H9 (cell line): ENCODE data around the gene TMEM187. TPM values are rescaled to one million over a fixed set of nuclear protein-coding genes. Genes with fewer than 3 reads are reported as not detected.

Experiments
- DNase-seq: peaks from one replicate; pipeline ENCODE4 v3.0.0-alpha.2; 2017
- H2AFZ ChIP-seq: one replicate; pipeline ENCODE4 v1.6.1; 2013; ENCODE audit warnings: mild to moderate bottlenecking, low read length, control low read depth, moderate library complexity
- H2AK5ac ChIP-seq: 2 replicates; pipeline ENCODE4 v1.6.1; 2013; ENCODE audit warnings: low read length, control low read depth, mixed read lengths; ENCODE audit not compliant: insufficient read length
- H2BK120ac ChIP-seq: one replicate; pipeline ENCODE4 v1.6.1; 2013; ENCODE audit warnings: low read depth, mild to moderate bottlenecking, low read length, control low read depth, inconsistent platforms; ENCODE audit not compliant: poor library complexity, severe bottlenecking
- H2BK12ac ChIP-seq: 2 replicates; pipeline ENCODE4 v1.6.1; 2013; ENCODE audit warnings: low read length, control low read depth, mixed read lengths, low read depth; ENCODE audit not compliant: insufficient read length
- H2BK15ac ChIP-seq: 2 replicates; pipeline ENCODE4 v1.6.1; 2013; ENCODE audit warnings: low read depth, low read length, control low read depth
- H2BK20ac ChIP-seq: one replicate; pipeline ENCODE4 v1.6.1; 2013; ENCODE audit warnings: low read depth, mild to moderate bottlenecking, low read length, control low read depth, inconsistent platforms; ENCODE audit not compliant: poor library complexity, severe bottlenecking
- H2BK5ac ChIP-seq: 2 replicates; pipeline ENCODE4 v1.6.1; 2013; ENCODE audit warnings: low read length, control low read depth, mixed read lengths; ENCODE audit not compliant: insufficient read length
- H3K14ac ChIP-seq: 2 replicates; pipeline ENCODE4 v1.6.1; 2013; ENCODE audit warnings: low read length, control low read depth; ENCODE audit not compliant: insufficient read depth
- H3K18ac ChIP-seq: 2 replicates; pipeline ENCODE4 v1.6.1; 2013; ENCODE audit warnings: low read depth, mild to moderate bottlenecking, mixed read lengths, low read length, control low read depth; ENCODE audit not compliant: insufficient read length
- H3K23ac ChIP-seq: 2 replicates; pipeline ENCODE4 v1.6.1; 2013; ENCODE audit warnings: low read length, control low read depth, mixed read lengths, low read depth; ENCODE audit not compliant: insufficient read length
- H3K23me2 ChIP-seq: 2 replicates; pipeline ENCODE4 v1.6.1; 2013; ENCODE audit warnings: low read depth, mild to moderate bottlenecking, mixed read lengths, low read length, control low read depth; ENCODE audit not compliant: insufficient read length, poor library complexity, severe bottlenecking
- H3K27ac ChIP-seq: 2 replicates; pipeline ENCODE4 v1.5.1; 2013; ENCODE audit warnings: low read length, control low read depth, mixed read lengths, low read depth; ENCODE audit not compliant: insufficient read length
- H3K27me3 ChIP-seq: 2 replicates; pipeline ENCODE4 v1.6.1; 2013; ENCODE audit warnings: low read length, control low read depth, inconsistent platforms; ENCODE audit not compliant: insufficient read depth
- H3K4ac ChIP-seq: 2 replicates; pipeline ENCODE4 v1.6.1; 2013; ENCODE audit warnings: low read depth, mild to moderate bottlenecking, control low read depth, inconsistent platforms, low read length, moderate library complexity
- H3K4me1 ChIP-seq: 2 replicates; pipeline ENCODE4 v1.6.1; 2013; ENCODE audit warnings: low read length, control low read depth, inconsistent platforms; ENCODE audit not compliant: insufficient read depth
- H3K4me2 ChIP-seq: 2 replicates; pipeline ENCODE4 v1.6.1; 2013; ENCODE audit warnings: low read length, control low read depth, mixed read lengths; ENCODE audit not compliant: insufficient read length, insufficient read depth
- H3K56ac ChIP-seq: 2 replicates; pipeline ENCODE4 v1.6.1; 2013; ENCODE audit warnings: low read depth, mild to moderate bottlenecking, mixed read lengths, low read length, control low read depth; ENCODE audit not compliant: insufficient read length
- H3K79me1 ChIP-seq: 2 replicates; pipeline ENCODE4 v1.6.1; 2013; ENCODE audit warnings: low read depth, mild to moderate bottlenecking, moderate library complexity, low read length, control low read depth, inconsistent platforms; ENCODE audit not compliant: insufficient read depth, poor library complexity, severe bottlenecking
- H3K79me2 ChIP-seq: 2 replicates; pipeline ENCODE4 v1.6.1; 2013; ENCODE audit warnings: low read length, control low read depth, inconsistent platforms; ENCODE audit not compliant: insufficient read depth
- H3K9ac ChIP-seq: 2 replicates; pipeline ENCODE4 v1.6.1; 2013; ENCODE audit warnings: low read length, control low read depth, mixed read lengths; ENCODE audit not compliant: insufficient read length; ENCODE audit errors: extremely low read depth
- H3K9me3 ChIP-seq: one replicate; pipeline ENCODE4 v1.6.1; 2013; ENCODE audit warnings: low read depth, low read length, inconsistent platforms; ENCODE audit not compliant: control insufficient read depth
- H3T11ph ChIP-seq: one replicate; pipeline ENCODE4 v1.6.1; 2013; ENCODE audit warnings: mild to moderate bottlenecking, low read length, control low read depth, inconsistent platforms
- H4K20me1 ChIP-seq: one replicate; pipeline ENCODE4 v1.6.1; 2013; ENCODE audit not compliant: control insufficient read depth, insufficient read length, insufficient read depth
- H4K5ac ChIP-seq: 2 replicates; pipeline ENCODE4 v1.6.1; 2013; ENCODE audit warnings: low read depth, mild to moderate bottlenecking, mixed read lengths, low read length, control low read depth; ENCODE audit not compliant: insufficient read length
- H4K8ac ChIP-seq: replicated peaks from 2 replicates; pipeline ENCODE4 v1.6.1; 2013; ENCODE audit warnings: low read length, control low read depth, mixed read lengths, low read depth; ENCODE audit not compliant: insufficient read length
- H4K91ac ChIP-seq: 2 replicates; pipeline ENCODE4 v1.6.1; 2013; ENCODE audit warnings: low read depth, mild to moderate bottlenecking, moderate library complexity, mixed read lengths, low read length, control low read depth; ENCODE audit not compliant: insufficient read length
- H3K27ac Mint-ChIP-seq, 3 experiments: 2 replicates in 2 of 3; 3 replicates in 1 of 3; pipeline ENCODE4 v1.8.0; 2020 to 2021; ENCODE audit warnings: mixed read lengths in 3 of 3, mild to moderate bottlenecking in 1 of 3, moderate library complexity in 1 of 3
- H3K27me3 Mint-ChIP-seq: 2 replicates; pipeline ENCODE4 v1.8.0; 2021; ENCODE audit warnings: low read depth, mild to moderate bottlenecking, moderate library complexity, mixed read lengths
- H3K36me3 Mint-ChIP-seq, 3 experiments: 2 replicates in 2 of 3; 3 replicates in 1 of 3; pipeline ENCODE4 v1.8.0; 2020 to 2021; ENCODE audit warnings: low read depth in 3 of 3, mixed read lengths in 3 of 3; ENCODE audit not compliant: insufficient read depth in 1 of 3
- H3K4me1 Mint-ChIP-seq, 2 experiments: 2 replicates each; pipeline ENCODE4 v1.8.0; 2020; ENCODE audit warnings: mixed read lengths in 2 of 2
- H3K4me3 Mint-ChIP-seq, 2 experiments: 2 replicates in 1 of 2; 3 replicates in 1 of 2; pipeline ENCODE4 v1.8.0; 2020 to 2021; ENCODE audit warnings: mild to moderate bottlenecking in 2 of 2, mixed read lengths in 2 of 2, moderate library complexity in 1 of 2
- H3K9me3 Mint-ChIP-seq, 2 experiments: 2 replicates in 1 of 2; 3 replicates in 1 of 2; pipeline ENCODE4 v1.8.0; 2020; ENCODE audit warnings: mild to moderate bottlenecking in 2 of 2, mixed read lengths in 2 of 2, moderate library complexity in 1 of 2
- WGBS: extraction: QIAGEN DNeasy Blood & Tissue Kit; methylation state at CpG from one replicate; pipeline ENCODE4 v1.1.7; 2013; ENCODE audit warnings: missing lambda C conversion rate, low lambda C conversion rate, mixed read lengths; ENCODE audit not compliant: insufficient read length; ENCODE audit errors: extremely low coverage; 5-methylcytosine and 5-hydroxymethylcytosine counted together
- total RNA-seq: library from RNA; stranded (reverse); gene quantifications from 2 replicates; pipeline ENCODE4 v1.2.1, GENCODE V29; 2021
- TF ChIP-seq, protein P1 (sequence below): fragments of 200-600 bp; sonication (generic); conservative IDR thresholded peaks from 3 replicates; pipeline ENCODE4 v1.8.0; 2021; ENCODE audit warnings: antibody characterized with exemption, mild to moderate bottlenecking

Gene TMEM187
- total RNA-seq, 1 experiment from 2014 or later: 2.7 TPM

DNA sequence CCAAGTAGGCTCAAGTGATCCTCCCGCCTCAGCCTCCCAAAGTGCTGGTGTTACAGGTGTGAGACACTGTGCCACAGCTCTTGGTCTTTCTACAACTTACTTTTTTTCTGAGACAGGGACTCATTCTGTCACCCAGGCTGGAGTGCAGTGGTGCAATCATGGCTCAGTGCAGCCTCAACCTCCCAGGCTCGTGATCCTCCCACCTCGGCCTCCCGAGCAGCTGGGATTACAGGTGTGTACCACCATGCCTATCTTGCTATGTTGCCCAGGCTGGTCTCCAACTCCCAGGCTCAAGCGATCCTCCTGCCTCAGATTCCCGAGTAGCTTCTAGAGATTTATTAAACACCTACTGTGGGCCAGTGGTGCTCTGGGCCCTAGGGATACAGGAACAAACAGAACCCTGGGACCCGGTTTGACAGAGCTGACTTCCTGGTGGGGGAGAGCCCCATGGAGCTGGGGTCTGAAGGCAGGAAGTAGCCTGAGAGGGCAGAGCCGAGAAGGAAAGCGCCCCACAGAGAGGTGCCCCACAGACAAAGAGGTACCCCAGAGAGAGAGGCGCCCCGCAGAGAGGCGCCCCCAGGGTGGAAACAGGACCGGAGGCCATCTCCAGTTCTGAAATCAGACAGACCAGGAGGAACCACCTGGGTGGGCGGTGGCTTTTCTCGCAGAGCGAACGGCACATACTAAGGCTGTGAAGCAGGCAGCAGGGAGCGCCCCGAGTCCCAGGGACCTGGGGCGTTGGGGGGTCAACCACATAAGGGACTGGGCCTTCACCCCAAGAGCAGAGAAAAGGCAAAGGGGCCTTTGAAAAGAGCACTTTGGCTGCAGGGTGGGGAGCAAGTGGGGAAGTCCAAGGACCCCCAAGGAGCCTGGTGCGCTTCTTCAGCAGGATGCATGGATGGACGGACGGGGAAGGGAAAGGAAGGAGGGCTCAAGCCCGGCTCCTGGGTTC lies 42.2 kb downstream of the TMEM187 start:
- Histone ChIP-seq H4K5ac (no peak overlapping the region), H3T11ph (no peak overlapping the region), H3K79me2 (no peaks in the 10 kb centered on the region), H3K56ac (no peak overlapping the region), H2BK20ac (no peak overlapping the region), H3K9ac (no peak overlapping the region), H3K23me2 (peaks cover 6% of the 10 kb centered on the region), H3K27ac (no peak overlapping the region), H2AFZ (no peak overlapping the region), H3K23ac (no peak overlapping the region), H3K9me3 (no peaks in the 10 kb centered on the region), H4K20me1 (peaks cover 5% of the 10 kb centered on the region), H2BK5ac (no peak overlapping the region), H4K91ac (no peak overlapping the region), H3K14ac (no peak overlapping the region), H3K4ac (no peak overlapping the region), H2BK12ac (no peak overlapping the region), H3K4me2 (no peak overlapping the region), H2BK120ac (no peak overlapping the region), H3K79me1 (no peaks in the 10 kb centered on the region), H3K18ac (no peak overlapping the region), H3K4me1 (no peaks in the 10 kb centered on the region), H4K8ac (no peak overlapping the region), H2BK15ac (no peak overlapping the region), H2AK5ac (no peak overlapping the region), H3K27me3 (no peaks in the 10 kb centered on the region)
- peak overlapping the region in 2 of 3 experiments; percentile 49 to 56; a peak in 3 of 7 replicates for H3K27ac Mint-ChIP-seq
- H3K4me3 Mint-ChIP-seq: no peak overlapping the region; a peak in 2 of 5 replicates
- TF ChIP-seq, protein P1, sequence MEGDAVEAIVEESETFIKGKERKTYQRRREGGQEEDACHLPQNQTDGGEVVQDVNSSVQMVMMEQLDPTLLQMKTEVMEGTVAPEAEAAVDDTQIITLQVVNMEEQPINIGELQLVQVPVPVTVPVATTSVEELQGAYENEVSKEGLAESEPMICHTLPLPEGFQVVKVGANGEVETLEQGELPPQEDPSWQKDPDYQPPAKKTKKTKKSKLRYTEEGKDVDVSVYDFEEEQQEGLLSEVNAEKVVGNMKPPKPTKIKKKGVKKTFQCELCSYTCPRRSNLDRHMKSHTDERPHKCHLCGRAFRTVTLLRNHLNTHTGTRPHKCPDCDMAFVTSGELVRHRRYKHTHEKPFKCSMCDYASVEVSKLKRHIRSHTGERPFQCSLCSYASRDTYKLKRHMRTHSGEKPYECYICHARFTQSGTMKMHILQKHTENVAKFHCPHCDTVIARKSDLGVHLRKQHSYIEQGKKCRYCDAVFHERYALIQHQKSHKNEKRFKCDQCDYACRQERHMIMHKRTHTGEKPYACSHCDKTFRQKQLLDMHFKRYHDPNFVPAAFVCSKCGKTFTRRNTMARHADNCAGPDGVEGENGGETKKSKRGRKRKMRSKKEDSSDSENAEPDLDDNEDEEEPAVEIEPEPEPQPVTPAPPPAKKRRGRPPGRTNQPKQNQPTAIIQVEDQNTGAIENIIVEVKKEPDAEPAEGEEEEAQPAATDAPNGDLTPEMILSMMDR: no peak
- peaks cover 4 to 14% of the 10 kb centered on the region in 2 experiments; a peak in 3 of 4 replicates for H3K4me1 Mint-ChIP-seq
- H3K27me3 Mint-ChIP-seq: no peaks in the 10 kb centered on the region
- no CpG with 5 or more reads among the region's 24 CpGs for WGBS
- peaks cover 53 to 68% of the 10 kb centered on the region in 2 experiments for H3K9me3 Mint-ChIP-seq
- no peak for DNase-seq
- H3K36me3 Mint-ChIP-seq: peaks cover 10 to 68% (median 24%) of the 10 kb centered on the region in 3 experiments
